Endothelial cell of umbilical vein (primary cell): ENCODE results near the gene UPF3A.

Source experiments
- EZH2 ChIP-seq: IDR thresholded peaks from 2 replicates; pipeline ENCODE4 v1.6.1; 2012; ENCODE audit warnings: borderline replicate concordance, low read depth, mild to moderate bottlenecking, moderate library complexity, low read length, inconsistent platforms; ENCODE audit not compliant: severe bottlenecking
- TF ChIP-seq, protein P1 (sequence below), 2 donors: IDR thresholded peaks; 1 replicate in 1 of 2; 2 replicates in 1 of 2; pipeline ENCODE4 v1.5.1; 2011; ENCODE audit warnings: low read length in 2 of 2, mild to moderate bottlenecking in 2 of 2, moderate library complexity in 2 of 2, control low read depth in 1 of 2, inconsistent platforms in 1 of 2, low read depth in 1 of 2; ENCODE audit not compliant: insufficient read depth in 1 of 2; ENCODE audit errors: extremely low read depth in 1 of 2

DNA sequence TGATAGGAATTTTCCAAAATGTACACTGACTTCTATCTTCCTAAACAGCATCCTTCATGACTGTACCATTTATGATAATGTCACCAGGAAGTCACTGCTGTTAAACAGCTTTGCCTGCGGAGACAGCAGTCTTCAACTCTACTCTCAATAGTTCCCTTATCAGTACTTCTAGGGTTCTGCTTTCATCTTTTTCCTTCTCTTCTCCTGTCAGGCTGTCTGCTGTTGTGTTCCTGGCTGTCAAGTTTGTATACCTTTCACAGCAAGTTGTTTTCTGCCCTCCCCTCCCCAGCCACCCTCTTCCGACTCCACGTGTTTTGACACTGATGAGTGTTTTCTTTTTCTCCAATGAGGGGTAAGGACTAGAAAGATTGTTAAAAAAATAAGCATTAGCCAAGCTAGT lies 2.2 kb downstream of the UPF3A start:
- no peak for TF ChIP-seq EZH2
- TF ChIP-seq, protein P1, sequence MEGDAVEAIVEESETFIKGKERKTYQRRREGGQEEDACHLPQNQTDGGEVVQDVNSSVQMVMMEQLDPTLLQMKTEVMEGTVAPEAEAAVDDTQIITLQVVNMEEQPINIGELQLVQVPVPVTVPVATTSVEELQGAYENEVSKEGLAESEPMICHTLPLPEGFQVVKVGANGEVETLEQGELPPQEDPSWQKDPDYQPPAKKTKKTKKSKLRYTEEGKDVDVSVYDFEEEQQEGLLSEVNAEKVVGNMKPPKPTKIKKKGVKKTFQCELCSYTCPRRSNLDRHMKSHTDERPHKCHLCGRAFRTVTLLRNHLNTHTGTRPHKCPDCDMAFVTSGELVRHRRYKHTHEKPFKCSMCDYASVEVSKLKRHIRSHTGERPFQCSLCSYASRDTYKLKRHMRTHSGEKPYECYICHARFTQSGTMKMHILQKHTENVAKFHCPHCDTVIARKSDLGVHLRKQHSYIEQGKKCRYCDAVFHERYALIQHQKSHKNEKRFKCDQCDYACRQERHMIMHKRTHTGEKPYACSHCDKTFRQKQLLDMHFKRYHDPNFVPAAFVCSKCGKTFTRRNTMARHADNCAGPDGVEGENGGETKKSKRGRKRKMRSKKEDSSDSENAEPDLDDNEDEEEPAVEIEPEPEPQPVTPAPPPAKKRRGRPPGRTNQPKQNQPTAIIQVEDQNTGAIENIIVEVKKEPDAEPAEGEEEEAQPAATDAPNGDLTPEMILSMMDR (IDR thresholded peaks at IDR 0.05; ENCODE audit: extremely low read depth in 1 of 2, insufficient read depth in 1 of 2, low read depth in 1 of 2, low read length in 2 of 2) = no peak
